H9 (cell line): ENCODE measurements around the gene PAK5. TPM values are rescaled to one million over a fixed set of nuclear protein-coding genes. Genes with fewer than 3 reads are reported as not detected.

ENCODE experiments used
- DNase-seq: peaks from one replicate; pipeline ENCODE4 v3.0.0-alpha.2; 2017
- H2AFZ ChIP-seq: one replicate; pipeline ENCODE4 v1.6.1; 2013; ENCODE audit warnings: mild to moderate bottlenecking, low read length, control low read depth, moderate library complexity
- H2AK5ac ChIP-seq: 2 replicates; pipeline ENCODE4 v1.6.1; 2013; ENCODE audit warnings: low read length, control low read depth, mixed read lengths; ENCODE audit not compliant: insufficient read length
- H2BK120ac ChIP-seq: one replicate; pipeline ENCODE4 v1.6.1; 2013; ENCODE audit warnings: low read depth, mild to moderate bottlenecking, low read length, control low read depth, inconsistent platforms; ENCODE audit not compliant: poor library complexity, severe bottlenecking
- H2BK12ac ChIP-seq: 2 replicates; pipeline ENCODE4 v1.6.1; 2013; ENCODE audit warnings: low read length, control low read depth, mixed read lengths, low read depth; ENCODE audit not compliant: insufficient read length
- H2BK15ac ChIP-seq: 2 replicates; pipeline ENCODE4 v1.6.1; 2013; ENCODE audit warnings: low read depth, low read length, control low read depth
- H2BK20ac ChIP-seq: one replicate; pipeline ENCODE4 v1.6.1; 2013; ENCODE audit warnings: low read depth, mild to moderate bottlenecking, low read length, control low read depth, inconsistent platforms; ENCODE audit not compliant: poor library complexity, severe bottlenecking
- H2BK5ac ChIP-seq: 2 replicates; pipeline ENCODE4 v1.6.1; 2013; ENCODE audit warnings: low read length, control low read depth, mixed read lengths; ENCODE audit not compliant: insufficient read length
- H3K14ac ChIP-seq: 2 replicates; pipeline ENCODE4 v1.6.1; 2013; ENCODE audit warnings: low read length, control low read depth; ENCODE audit not compliant: insufficient read depth
- H3K18ac ChIP-seq: 2 replicates; pipeline ENCODE4 v1.6.1; 2013; ENCODE audit warnings: low read depth, mild to moderate bottlenecking, mixed read lengths, low read length, control low read depth; ENCODE audit not compliant: insufficient read length
- H3K23ac ChIP-seq: 2 replicates; pipeline ENCODE4 v1.6.1; 2013; ENCODE audit warnings: low read length, control low read depth, mixed read lengths, low read depth; ENCODE audit not compliant: insufficient read length
- H3K23me2 ChIP-seq: 2 replicates; pipeline ENCODE4 v1.6.1; 2013; ENCODE audit warnings: low read depth, mild to moderate bottlenecking, mixed read lengths, low read length, control low read depth; ENCODE audit not compliant: insufficient read length, poor library complexity, severe bottlenecking
- H3K27ac ChIP-seq: 2 replicates; pipeline ENCODE4 v1.5.1; 2013; ENCODE audit warnings: low read length, control low read depth, mixed read lengths, low read depth; ENCODE audit not compliant: insufficient read length
- H3K27me3 ChIP-seq: 2 replicates; pipeline ENCODE4 v1.6.1; 2013; ENCODE audit warnings: low read length, control low read depth, inconsistent platforms; ENCODE audit not compliant: insufficient read depth
- H3K4ac ChIP-seq: 2 replicates; pipeline ENCODE4 v1.6.1; 2013; ENCODE audit warnings: low read depth, mild to moderate bottlenecking, control low read depth, inconsistent platforms, low read length, moderate library complexity
- H3K4me1 ChIP-seq: 2 replicates; pipeline ENCODE4 v1.6.1; 2013; ENCODE audit warnings: low read length, control low read depth, inconsistent platforms; ENCODE audit not compliant: insufficient read depth
- H3K4me2 ChIP-seq: 2 replicates; pipeline ENCODE4 v1.6.1; 2013; ENCODE audit warnings: low read length, control low read depth, mixed read lengths; ENCODE audit not compliant: insufficient read length, insufficient read depth
- H3K56ac ChIP-seq: 2 replicates; pipeline ENCODE4 v1.6.1; 2013; ENCODE audit warnings: low read depth, mild to moderate bottlenecking, mixed read lengths, low read length, control low read depth; ENCODE audit not compliant: insufficient read length
- H3K79me1 ChIP-seq: 2 replicates; pipeline ENCODE4 v1.6.1; 2013; ENCODE audit warnings: low read depth, mild to moderate bottlenecking, moderate library complexity, low read length, control low read depth, inconsistent platforms; ENCODE audit not compliant: insufficient read depth, poor library complexity, severe bottlenecking
- H3K79me2 ChIP-seq: 2 replicates; pipeline ENCODE4 v1.6.1; 2013; ENCODE audit warnings: low read length, control low read depth, inconsistent platforms; ENCODE audit not compliant: insufficient read depth
- H3K9ac ChIP-seq: 2 replicates; pipeline ENCODE4 v1.6.1; 2013; ENCODE audit warnings: low read length, control low read depth, mixed read lengths; ENCODE audit not compliant: insufficient read length; ENCODE audit errors: extremely low read depth
- H3K9me3 ChIP-seq: one replicate; pipeline ENCODE4 v1.6.1; 2013; ENCODE audit warnings: low read depth, low read length, inconsistent platforms; ENCODE audit not compliant: control insufficient read depth
- H3T11ph ChIP-seq: one replicate; pipeline ENCODE4 v1.6.1; 2013; ENCODE audit warnings: mild to moderate bottlenecking, low read length, control low read depth, inconsistent platforms
- H4K20me1 ChIP-seq: one replicate; pipeline ENCODE4 v1.6.1; 2013; ENCODE audit not compliant: control insufficient read depth, insufficient read length, insufficient read depth
- H4K5ac ChIP-seq: 2 replicates; pipeline ENCODE4 v1.6.1; 2013; ENCODE audit warnings: low read depth, mild to moderate bottlenecking, mixed read lengths, low read length, control low read depth; ENCODE audit not compliant: insufficient read length
- H4K8ac ChIP-seq: replicated peaks from 2 replicates; pipeline ENCODE4 v1.6.1; 2013; ENCODE audit warnings: low read length, control low read depth, mixed read lengths, low read depth; ENCODE audit not compliant: insufficient read length
- H4K91ac ChIP-seq: 2 replicates; pipeline ENCODE4 v1.6.1; 2013; ENCODE audit warnings: low read depth, mild to moderate bottlenecking, moderate library complexity, mixed read lengths, low read length, control low read depth; ENCODE audit not compliant: insufficient read length
- H3K27ac Mint-ChIP-seq, 3 experiments: 2 replicates in 2 of 3; 3 replicates in 1 of 3; pipeline ENCODE4 v1.8.0; 2020 to 2021; ENCODE audit warnings: mixed read lengths in 3 of 3, mild to moderate bottlenecking in 1 of 3, moderate library complexity in 1 of 3
- H3K27me3 Mint-ChIP-seq: 2 replicates; pipeline ENCODE4 v1.8.0; 2021; ENCODE audit warnings: low read depth, mild to moderate bottlenecking, moderate library complexity, mixed read lengths
- H3K36me3 Mint-ChIP-seq, 3 experiments: 2 replicates in 2 of 3; 3 replicates in 1 of 3; pipeline ENCODE4 v1.8.0; 2020 to 2021; ENCODE audit warnings: low read depth in 3 of 3, mixed read lengths in 3 of 3; ENCODE audit not compliant: insufficient read depth in 1 of 3
- H3K4me1 Mint-ChIP-seq, 2 experiments: 2 replicates each; pipeline ENCODE4 v1.8.0; 2020; ENCODE audit warnings: mixed read lengths in 2 of 2
- H3K4me3 Mint-ChIP-seq, 2 experiments: 2 replicates in 1 of 2; 3 replicates in 1 of 2; pipeline ENCODE4 v1.8.0; 2020 to 2021; ENCODE audit warnings: mild to moderate bottlenecking in 2 of 2, mixed read lengths in 2 of 2, moderate library complexity in 1 of 2
- H3K9me3 Mint-ChIP-seq, 2 experiments: 2 replicates in 1 of 2; 3 replicates in 1 of 2; pipeline ENCODE4 v1.8.0; 2020; ENCODE audit warnings: mild to moderate bottlenecking in 2 of 2, mixed read lengths in 2 of 2, moderate library complexity in 1 of 2
- WGBS: extraction: QIAGEN DNeasy Blood & Tissue Kit; methylation state at CpG from one replicate; pipeline ENCODE4 v1.1.7; 2013; ENCODE audit warnings: missing lambda C conversion rate, low lambda C conversion rate, mixed read lengths; ENCODE audit not compliant: insufficient read length; ENCODE audit errors: extremely low coverage; 5-methylcytosine and 5-hydroxymethylcytosine counted together
- total RNA-seq: library from RNA; stranded (reverse); gene quantifications from 2 replicates; pipeline ENCODE4 v1.2.1, GENCODE V29; 2021
- TF ChIP-seq, protein P1 (sequence below): fragments of 200-600 bp; sonication (generic); conservative IDR thresholded peaks from 3 replicates; pipeline ENCODE4 v1.8.0; 2021; ENCODE audit warnings: antibody characterized with exemption, mild to moderate bottlenecking

The PAK5 gene
- total RNA-seq, 1 experiment from 2014 or later, result 0.20 TPM

- Mint-ChIP-seq H3K4me1 (peaks cover 12 to 16% of the 10 kb centered on the region in 2 experiments), H3K36me3 (no peaks in the 10 kb centered on the region), H3K27me3 (peaks cover 37% of the 10 kb centered on the region), H3K4me3 (peak overlapping the region; percentile 61 to 85), H3K27ac (no peak overlapping the region), H3K9me3 (peaks cover 0 to 3% of the 10 kb centered on the region in 2 experiments; a peak in 1 of 5 replicates)
- no peaks in the 10 kb centered on the region for H3K9me3 ChIP-seq
- peaks cover 10% of the 10 kb centered on the region for H3K23me2 ChIP-seq
- no peak overlapping the region for H2AK5ac ChIP-seq
- TF ChIP-seq, protein P1, sequence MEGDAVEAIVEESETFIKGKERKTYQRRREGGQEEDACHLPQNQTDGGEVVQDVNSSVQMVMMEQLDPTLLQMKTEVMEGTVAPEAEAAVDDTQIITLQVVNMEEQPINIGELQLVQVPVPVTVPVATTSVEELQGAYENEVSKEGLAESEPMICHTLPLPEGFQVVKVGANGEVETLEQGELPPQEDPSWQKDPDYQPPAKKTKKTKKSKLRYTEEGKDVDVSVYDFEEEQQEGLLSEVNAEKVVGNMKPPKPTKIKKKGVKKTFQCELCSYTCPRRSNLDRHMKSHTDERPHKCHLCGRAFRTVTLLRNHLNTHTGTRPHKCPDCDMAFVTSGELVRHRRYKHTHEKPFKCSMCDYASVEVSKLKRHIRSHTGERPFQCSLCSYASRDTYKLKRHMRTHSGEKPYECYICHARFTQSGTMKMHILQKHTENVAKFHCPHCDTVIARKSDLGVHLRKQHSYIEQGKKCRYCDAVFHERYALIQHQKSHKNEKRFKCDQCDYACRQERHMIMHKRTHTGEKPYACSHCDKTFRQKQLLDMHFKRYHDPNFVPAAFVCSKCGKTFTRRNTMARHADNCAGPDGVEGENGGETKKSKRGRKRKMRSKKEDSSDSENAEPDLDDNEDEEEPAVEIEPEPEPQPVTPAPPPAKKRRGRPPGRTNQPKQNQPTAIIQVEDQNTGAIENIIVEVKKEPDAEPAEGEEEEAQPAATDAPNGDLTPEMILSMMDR, result no peak
- H2BK20ac ChIP-seq, result no peak overlapping the region
- H3K23ac ChIP-seq, result no peak overlapping the region
- H3K14ac ChIP-seq, result no peak overlapping the region
- peaks cover 10% of the 10 kb centered on the region; the same call in 1 of the 2 replicates for H3K27me3 ChIP-seq
- WGBS, result no CpG with 5 or more reads among the region's 7 CpGs
- no peak overlapping the region for H3K18ac ChIP-seq
- H2BK15ac ChIP-seq, result no peak overlapping the region
- H2BK12ac ChIP-seq, result no peak overlapping the region
- H4K91ac ChIP-seq, result no peak overlapping the region
- no peaks in the 10 kb centered on the region for H3K79me1 ChIP-seq
- no peak overlapping the region for H2BK5ac ChIP-seq
- H4K20me1 ChIP-seq, result no peaks in the 10 kb centered on the region
- 0 out of 2 replicates have a peak, but pooled peaks cover 2% of the 10 kb centered on the region for H3K4me1 ChIP-seq
- H4K5ac ChIP-seq, result no peak overlapping the region
- DNase-seq, result no peak
- H3K4ac ChIP-seq, result no peak overlapping the region
- no peak overlapping the region for H3T11ph ChIP-seq
- H2BK120ac ChIP-seq, result no peak overlapping the region
- H3K9ac ChIP-seq, result no peak overlapping the region
- no peak overlapping the region for H4K8ac ChIP-seq
- no peak overlapping the region for H3K56ac ChIP-seq
- H3K4me2 ChIP-seq, result peak overlapping the region; percentile 75
- no peak overlapping the region for H2AFZ ChIP-seq
- H3K27ac ChIP-seq, result no peak overlapping the region
- H3K79me2 ChIP-seq, result no peaks in the 10 kb centered on the region
Observed at GRCh38 chr20:9837634-9838033, 1.2 kb downstream of the PAK5 start.
